IMR-90 (cell line): ENCODE data around the gene ERAS. TPM values are rescaled to one million over a fixed set of nuclear protein-coding genes. Genes with fewer than 3 reads are reported as not detected.

Experiments used
- ATAC-seq: fragments of 200-7000 bp; cut with Tn5 transposase; 2 replicates; pipeline ENCODE4 v1.9.1; 2020; ENCODE audit warnings: low read depth, mild to moderate bottlenecking, moderate library complexity
- BruUV-seq: library from RNA; stranded (reverse); fragments of 400-500 nt; replicated peaks from 2 replicates; lab custom pipeline; 2021; lab: Mats Ljungman, UMichigan
- CTCF ChIA-PET: fragments of 300-600 bp; formaldehyde crosslinking; extraction: SDS; loops from one replicate; lab custom pipeline; 2021; ENCODE audit warnings: antibody characterized with exemption; lab: Yijun Ruan, JAX
- POLR2A ChIA-PET: fragments of 300-600 bp; sonication (Branson Sonifier 250); formaldehyde crosslinking; loops from one replicate; lab custom pipeline; 2022; ENCODE audit warnings: antibody characterized with exemption; ENCODE audit not compliant: unreplicated experiment; lab: Charles Lee
- DNase-seq: peaks from one replicate; pipeline ENCODE4 v3.0.0; 2013
- H2AFZ ChIP-seq: replicated peaks from 2 replicates; pipeline ENCODE3; 2013; ENCODE audit warnings: low read length, mild to moderate bottlenecking; ENCODE audit not compliant: poor library complexity
- H2AK5ac ChIP-seq: 2 replicates; pipeline ENCODE4 v1.6.1; 2013; ENCODE audit warnings: low read depth, low read length, inconsistent platforms
- H2AK9ac ChIP-seq: replicated peaks from 2 replicates; pipeline ENCODE3; 2013; ENCODE audit warnings: mild to moderate bottlenecking, low read depth, low read length, moderate library complexity; ENCODE audit not compliant: poor library complexity
- H2BK120ac ChIP-seq: 2 replicates; pipeline ENCODE4 v1.6.1; 2013; ENCODE audit warnings: low read depth, low read length, inconsistent platforms
- H2BK15ac ChIP-seq: 3 replicates; pipeline ENCODE4 v1.6.1; 2013; ENCODE audit warnings: low read depth, low read length, inconsistent platforms
- H2BK20ac ChIP-seq: 2 replicates; pipeline ENCODE4 v1.6.1; 2013; ENCODE audit warnings: low read depth, mild to moderate bottlenecking, inconsistent platforms, low read length, moderate library complexity
- H2BK5ac ChIP-seq: 2 replicates; pipeline ENCODE4 v1.6.1; 2013; ENCODE audit warnings: mild to moderate bottlenecking, low read depth, low read length, inconsistent platforms; ENCODE audit not compliant: poor library complexity, severe bottlenecking
- H3K14ac ChIP-seq: replicated peaks from 2 replicates; pipeline ENCODE4 v1.6.1; 2013; ENCODE audit warnings: low read depth, low read length, inconsistent platforms
- H3K18ac ChIP-seq: 2 replicates; pipeline ENCODE4 v1.6.1; 2013; ENCODE audit warnings: low read depth, low read length, control low read depth
- H3K23ac ChIP-seq: 2 replicates; pipeline ENCODE4 v1.6.1; 2013; ENCODE audit warnings: low read depth, low read length, inconsistent platforms
- H3K27ac ChIP-seq: 2 replicates; pipeline ENCODE4 v1.5.1; 2013; ENCODE audit warnings: mild to moderate bottlenecking, control low read depth, low read length; ENCODE audit not compliant: insufficient read depth
- H3K27me3 ChIP-seq: 2 replicates; pipeline ENCODE4 v1.6.1; 2013; ENCODE audit warnings: low read length; ENCODE audit not compliant: control insufficient read depth, insufficient read depth
- H3K36me3 ChIP-seq: 2 replicates; pipeline ENCODE4 v1.6.1; 2013; ENCODE audit warnings: low read length, mixed read lengths; ENCODE audit not compliant: control insufficient read depth, insufficient read depth
- H3K4ac ChIP-seq: 2 replicates; pipeline ENCODE4 v1.6.1; 2013; ENCODE audit warnings: low read depth, low read length, inconsistent platforms
- H3K4me1 ChIP-seq: 2 replicates; pipeline ENCODE4 v1.6.1; 2013; ENCODE audit warnings: low read length, mixed read lengths; ENCODE audit not compliant: control insufficient read depth, insufficient read depth
- H3K4me2 ChIP-seq: 2 replicates; pipeline ENCODE4 v1.6.1; 2013; ENCODE audit warnings: low read depth, mild to moderate bottlenecking, control low read depth, low read length, moderate library complexity
- H3K4me3 ChIP-seq: 2 replicates; pipeline ENCODE4 v1.5.1; 2013; ENCODE audit warnings: low read depth, mild to moderate bottlenecking, control low read depth, low read length, moderate library complexity; ENCODE audit not compliant: insufficient read depth
- H3K56ac ChIP-seq: 2 replicates; pipeline ENCODE4 v1.6.1; 2013; ENCODE audit warnings: low read length, inconsistent platforms; ENCODE audit not compliant: insufficient read depth; ENCODE audit errors: extremely low read depth
- H3K79me1 ChIP-seq, 2 experiments: 2 replicates each; pipeline ENCODE4 v1.6.1; 2013; ENCODE audit warnings: low read length in 2 of 2, inconsistent platforms in 1 of 2, low read depth in 1 of 2
- H3K9ac ChIP-seq: 2 replicates; pipeline ENCODE4 v1.6.1; 2013; ENCODE audit warnings: low read depth, low read length, control low read depth
- H3K9me1 ChIP-seq: 2 replicates; pipeline ENCODE4 v1.6.1; 2013; ENCODE audit warnings: low read length, inconsistent platforms; ENCODE audit not compliant: insufficient read depth
- H3K9me3 ChIP-seq: 2 replicates; pipeline ENCODE4 v1.6.1; 2013; ENCODE audit warnings: low read length; ENCODE audit not compliant: control insufficient read depth, insufficient read depth
- H4K20me1 ChIP-seq: 2 replicates; pipeline ENCODE4 v1.6.1; 2013; ENCODE audit warnings: low read length, inconsistent platforms; ENCODE audit not compliant: insufficient read depth
- H4K5ac ChIP-seq: 2 replicates; pipeline ENCODE4 v1.6.1; 2013; ENCODE audit warnings: mild to moderate bottlenecking, low read depth, low read length, control low read depth
- H4K8ac ChIP-seq, 2 experiments: 2 replicates each; pipeline ENCODE4 v1.6.1; 2013; ENCODE audit warnings: low read depth in 2 of 2, low read length in 2 of 2, control low read depth in 1 of 2, inconsistent platforms in 1 of 2
- H4K91ac ChIP-seq: 2 replicates; pipeline ENCODE4 v1.6.1; 2013; ENCODE audit warnings: low read depth, low read length, inconsistent platforms; ENCODE audit not compliant: insufficient read depth
- BHLHE40 ChIP-seq: fragments of 150-350 bp; IDR thresholded peaks from 2 replicates; pipeline ENCODE4 v1.6.1; 2016; ENCODE audit warnings: mild to moderate bottlenecking, low read depth, low read length
- CEBPB ChIP-seq: IDR thresholded peaks from 2 replicates; pipeline ENCODE4 v1.6.1; 2012; ENCODE audit warnings: low read depth, low read length, improper control_type of control experiment
- MAFK ChIP-seq: IDR thresholded peaks from 2 replicates; pipeline ENCODE4 v1.6.1; 2012; ENCODE audit warnings: low read depth, low read length, improper control_type of control experiment
- MAZ ChIP-seq: IDR thresholded peaks from 2 replicates; pipeline ENCODE4 v1.6.1; 2012; ENCODE audit warnings: low read depth, mild to moderate bottlenecking, low read length, improper control_type of control experiment, moderate library complexity, borderline replicate concordance
- MXI1 ChIP-seq: IDR thresholded peaks from 2 replicates; pipeline ENCODE4 v1.6.1; 2012; ENCODE audit warnings: low read depth, mild to moderate bottlenecking, low read length, moderate library complexity, borderline replicate concordance
- NFE2L2 ChIP-seq: fragments of 150-350 bp; IDR thresholded peaks from 2 replicates; pipeline ENCODE4 v1.6.1; 2016; ENCODE audit warnings: low read depth, mild to moderate bottlenecking, low read length
- POLR2A ChIP-seq: IDR thresholded peaks from 2 replicates; pipeline ENCODE4 v1.6.1; 2012; ENCODE audit warnings: mild to moderate bottlenecking, low read depth, low read length
- RCOR1 ChIP-seq: IDR thresholded peaks from 2 replicates; pipeline ENCODE4 v1.6.1; 2012; ENCODE audit warnings: mild to moderate bottlenecking, low read length, improper control_type of control experiment; ENCODE audit not compliant: insufficient replicate concordance
- RFX5 ChIP-seq: IDR thresholded peaks from 2 replicates; pipeline ENCODE4 v1.8.0; 2012; ENCODE audit warnings: low read depth, mild to moderate bottlenecking, low read length, moderate library complexity
- SMC3 ChIP-seq: fragments of 150-350 bp; IDR thresholded peaks from 2 replicates; pipeline ENCODE4 v1.6.1; 2016; ENCODE audit warnings: low read depth, mild to moderate bottlenecking, antibody characterized with exemption, low read length, moderate library complexity
- WGBS, 2 experiments: methylation state at CpG; one replicate each; pipeline versions ENCODE4 v1.1.5 to v1.1.7; 2013; ENCODE audit warnings: missing lambda C conversion rate in 2 of 2; ENCODE audit not compliant: insufficient read length in 1 of 2; ENCODE audit errors: extremely low coverage in 2 of 2; 5-methylcytosine and 5-hydroxymethylcytosine counted together
- dilution Hi-C: fragments of 300-500 bp; cut with HindIII; formaldehyde crosslinking; loops from one replicate; pipeline ENCODE4 v1.14.3; 2018; ENCODE audit warnings: low sequenced_read_pairs; ENCODE audit not compliant: unreplicated experiment
- in situ Hi-C: fragments of 300-500 bp; cut with MboI; formaldehyde crosslinking; loops from 3 replicates; pipeline ENCODE4 v1.14.3; 2019; ENCODE audit warnings: low sequenced_read_pairs, inconsistent platforms, mixed read lengths
- intact Hi-C: fragments of 100-400 bp; cut with micrococcal nuclease; formaldehyde crosslinking; loops from 2 replicates; pipeline ENCODE4 v1.10.0; 2022
- polyA plus RNA-seq, 3 experiments: library from polyadenylated mRNA; depleted of rRNA; stranded (reverse); fragments of >200 nt; gene quantifications; 2 replicates each; pipeline ENCODE4 v1.2.3, GENCODE V29; 2012; ENCODE audit warnings: low replicate concordance in 1 of 3
- total RNA-seq: library from RNA; depleted of rRNA; stranded (reverse); fragments of >200 nt; gene quantifications from 2 replicates; pipeline ENCODE4 v1.2.3, GENCODE V29; 2012
- TF ChIP-seq, protein P1 (sequence below): fragments of 150-350 bp; IDR thresholded peaks from 2 replicates; pipeline ENCODE4 v1.6.1; 2017; ENCODE audit warnings: mild to moderate bottlenecking, antibody characterized with exemption, low read length, low read depth
- TF ChIP-seq, protein P2 (sequence below): fragments of 150-350 bp; IDR thresholded peaks from 2 replicates; pipeline ENCODE4 v1.6.1; 2016; ENCODE audit warnings: low read depth, mild to moderate bottlenecking, low read length, moderate library complexity, borderline replicate concordance
- TF ChIP-seq, protein P3 (sequence below): conservative IDR thresholded peaks from 2 replicates; pipeline ENCODE4 v1.5.1; 2012; ENCODE audit warnings: mild to moderate bottlenecking, low read depth, low read length, improper control_type of control experiment

The ERAS gene
- total and polyA plus RNA-seq, 2 of the 4 experiments (the other 2 are of a cell fraction), result not detected

DNA sequence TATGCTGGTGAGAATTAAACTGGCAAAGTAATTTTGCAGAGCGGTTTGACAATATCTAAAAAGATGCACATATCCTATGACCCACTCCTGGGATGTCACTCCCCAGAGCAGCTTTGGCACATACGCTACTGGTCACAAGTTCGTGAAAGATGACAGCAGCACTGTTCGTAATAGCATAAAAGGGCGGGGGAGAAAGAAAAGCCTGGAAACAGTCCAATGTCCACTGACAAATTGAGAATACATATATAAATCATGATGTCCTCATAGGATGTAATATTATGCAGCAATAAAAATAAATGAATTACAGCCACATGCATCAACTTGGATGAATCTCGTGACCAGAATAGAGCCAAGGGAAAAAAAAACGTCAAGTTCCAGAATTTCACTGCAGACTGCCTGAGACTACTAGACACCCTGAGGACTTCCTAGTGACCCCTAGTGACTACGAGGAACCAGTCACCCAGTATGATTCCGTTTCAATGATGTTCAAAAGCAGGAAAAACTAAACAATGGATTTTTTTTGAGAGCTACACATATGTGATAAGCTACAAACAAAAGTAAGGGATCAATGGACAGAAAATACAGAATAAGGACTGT is 7.3 kb downstream of the ERAS start:
- H3K4me2 ChIP-seq, result no peak overlapping the region
- no peak overlapping the region for H2AFZ ChIP-seq
- no peak overlapping the region for H3K56ac ChIP-seq
- H3K27me3 ChIP-seq, result peaks cover 47% of the 10 kb centered on the region
- no peak overlapping the region for H2BK20ac ChIP-seq
- DNase-seq (no peak), ATAC-seq (no peak)
- in situ Hi-C loops, result no loop called here
- H2AK5ac ChIP-seq, result no peak overlapping the region
- no peak overlapping the region for H3K23ac ChIP-seq
- no peak overlapping the region for H3K4ac ChIP-seq
- no peak overlapping the region for H2BK5ac ChIP-seq
- dilution Hi-C loops, result no loop called here
- H3K27ac ChIP-seq, result no peak overlapping the region
- no peaks in the 10 kb centered on the region for H3K9me1 ChIP-seq
- H3K14ac ChIP-seq, result no peak overlapping the region
- H3K36me3 ChIP-seq, result no peaks in the 10 kb centered on the region
- no peak overlapping the region for H4K8ac ChIP-seq
- no peaks in the 10 kb centered on the region; the same call in 1 of the 2 replicates for H3K9me3 ChIP-seq
- H2BK120ac ChIP-seq, result no peak overlapping the region
- H4K5ac ChIP-seq, result no peak overlapping the region
- intact Hi-C loops, result no loop called here
- H4K91ac ChIP-seq, result no peak overlapping the region
- H4K20me1 ChIP-seq, result no peaks in the 10 kb centered on the region
- no peak overlapping the region for H3K9ac ChIP-seq
- ChIA-PET CTCF (no interaction called here), POLR2A (no interaction called here)
- no TSS peak for BruUV-seq
- H3K4me1 ChIP-seq, result no peaks in the 10 kb centered on the region
- 17% methylated on average over 1 of the region's 9 CpGs; no CpG with 5 or more reads in 1 of the 2 experiments for WGBS, 2 experiments
- no peak overlapping the region for H2AK9ac ChIP-seq
- no peak overlapping the region for H2BK15ac ChIP-seq
- H3K4me3 ChIP-seq, result no peak overlapping the region
- TF ChIP-seq MXI1 (no peak), MAZ (no peak), SMC3 (no peak), BHLHE40 (no peak), MAFK (no peak), RFX5 (no peak), RCOR1 (no peak), CEBPB (no peak), POLR2A (no peak), NFE2L2 (no peak)
- TF ChIP-seq, protein P1, sequence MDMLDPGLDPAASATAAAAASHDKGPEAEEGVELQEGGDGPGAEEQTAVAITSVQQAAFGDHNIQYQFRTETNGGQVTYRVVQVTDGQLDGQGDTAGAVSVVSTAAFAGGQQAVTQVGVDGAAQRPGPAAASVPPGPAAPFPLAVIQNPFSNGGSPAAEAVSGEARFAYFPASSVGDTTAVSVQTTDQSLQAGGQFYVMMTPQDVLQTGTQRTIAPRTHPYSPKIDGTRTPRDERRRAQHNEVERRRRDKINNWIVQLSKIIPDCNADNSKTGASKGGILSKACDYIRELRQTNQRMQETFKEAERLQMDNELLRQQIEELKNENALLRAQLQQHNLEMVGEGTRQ, result no peak
- TF ChIP-seq, protein P2, sequence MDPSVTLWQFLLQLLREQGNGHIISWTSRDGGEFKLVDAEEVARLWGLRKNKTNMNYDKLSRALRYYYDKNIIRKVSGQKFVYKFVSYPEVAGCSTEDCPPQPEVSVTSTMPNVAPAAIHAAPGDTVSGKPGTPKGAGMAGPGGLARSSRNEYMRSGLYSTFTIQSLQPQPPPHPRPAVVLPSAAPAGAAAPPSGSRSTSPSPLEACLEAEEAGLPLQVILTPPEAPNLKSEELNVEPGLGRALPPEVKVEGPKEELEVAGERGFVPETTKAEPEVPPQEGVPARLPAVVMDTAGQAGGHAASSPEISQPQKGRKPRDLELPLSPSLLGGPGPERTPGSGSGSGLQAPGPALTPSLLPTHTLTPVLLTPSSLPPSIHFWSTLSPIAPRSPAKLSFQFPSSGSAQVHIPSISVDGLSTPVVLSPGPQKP, result no peak
- TF ChIP-seq, protein P3, sequence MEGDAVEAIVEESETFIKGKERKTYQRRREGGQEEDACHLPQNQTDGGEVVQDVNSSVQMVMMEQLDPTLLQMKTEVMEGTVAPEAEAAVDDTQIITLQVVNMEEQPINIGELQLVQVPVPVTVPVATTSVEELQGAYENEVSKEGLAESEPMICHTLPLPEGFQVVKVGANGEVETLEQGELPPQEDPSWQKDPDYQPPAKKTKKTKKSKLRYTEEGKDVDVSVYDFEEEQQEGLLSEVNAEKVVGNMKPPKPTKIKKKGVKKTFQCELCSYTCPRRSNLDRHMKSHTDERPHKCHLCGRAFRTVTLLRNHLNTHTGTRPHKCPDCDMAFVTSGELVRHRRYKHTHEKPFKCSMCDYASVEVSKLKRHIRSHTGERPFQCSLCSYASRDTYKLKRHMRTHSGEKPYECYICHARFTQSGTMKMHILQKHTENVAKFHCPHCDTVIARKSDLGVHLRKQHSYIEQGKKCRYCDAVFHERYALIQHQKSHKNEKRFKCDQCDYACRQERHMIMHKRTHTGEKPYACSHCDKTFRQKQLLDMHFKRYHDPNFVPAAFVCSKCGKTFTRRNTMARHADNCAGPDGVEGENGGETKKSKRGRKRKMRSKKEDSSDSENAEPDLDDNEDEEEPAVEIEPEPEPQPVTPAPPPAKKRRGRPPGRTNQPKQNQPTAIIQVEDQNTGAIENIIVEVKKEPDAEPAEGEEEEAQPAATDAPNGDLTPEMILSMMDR, result no peak
- no peaks in the 10 kb centered on the region for H3K79me1 ChIP-seq
- no peak overlapping the region for H3K18ac ChIP-seq
